HG03558 (cell line): Measurements from ENCODE around the gene PIF1.
"Not testable (repeated sequence)": the region's sequence is repeated elsewhere in the genome, so short reads cannot be mapped to it uniquely, and the experiment has no call there.

Experiments
- ATAC-seq: cut with Tn5 transposase; IDR thresholded peaks from one replicate; pipeline ENCODE4 v1.9.1; 2021; ENCODE audit warnings: moderate number of reproducible peaks; ENCODE audit not compliant: unreplicated experiment; ENCODE audit errors: extremely low read depth

PIF1 gene

GRCh38 chr15:64813075-64813474 lies 12.4 kb downstream of the PIF1 start:
- no peak for ATAC-seq

GRCh38 chr15:64810497-64811326 lies 14.7 kb downstream of the PIF1 start:
- no peak for ATAC-seq

- ATAC-seq = no peak
These were observed 15.6 kb downstream of the PIF1 start for GRCh38 chr15:64809649-64810496.

- no peak for ATAC-seq
These were observed 16.5 kb downstream of the PIF1 start for GRCh38 chr15:64808785-64809453.

- ATAC-seq = no peak
These were observed 17.7 kb downstream of the PIF1 start for GRCh38 chr15:64807751-64808222.

GRCh38 chr15:64807051-64807749 lies 18.2 kb downstream of the PIF1 start:
- no peak for ATAC-seq

GRCh38 chr15:64806509-64806908 lies 18.9 kb downstream of the PIF1 start:
- no peak for ATAC-seq

GRCh38 chr15:64804619-64805018 lies 20.8 kb downstream of the PIF1 start:
- ATAC-seq = no peak

- no peak for ATAC-seq
These were observed 21.9 kb downstream of the PIF1 start for GRCh38 chr15:64803526-64803925.

GRCh38 chr15:64800476-64800875 lies 25.0 kb downstream of the PIF1 start:
- no peak for ATAC-seq

- not testable (repeated sequence) for ATAC-seq
These were observed 26.5 kb downstream of the PIF1 start for GRCh38 chr15:64798905-64799304.

GRCh38 chr15:64795921-64796320 lies 29.5 kb downstream of the PIF1 start:
- not testable (repeated sequence) for ATAC-seq

- not testable (repeated sequence) for ATAC-seq
These were observed 30.1 kb downstream of the PIF1 start for GRCh38 chr15:64795299-64795698.

- no peak for ATAC-seq
These were observed 33.2 kb downstream of the PIF1 start for GRCh38 chr15:64792282-64792681.

GRCh38 chr15:64791401-64791800 lies 34.0 kb downstream of the PIF1 start:
- ATAC-seq = no peak

GRCh38 chr15:64783796-64784195 lies 41.7 kb downstream of the PIF1 start:
- no peak for ATAC-seq

GRCh38 chr15:64782751-64783150 lies 42.7 kb downstream of the PIF1 start:
- ATAC-seq = no peak

- ATAC-seq = no peak
These were observed 44.1 kb downstream of the PIF1 start for GRCh38 chr15:64781299-64781698.

GRCh38 chr15:64780600-64781156 lies 44.8 kb downstream of the PIF1 start:
- ATAC-seq = no peak

GRCh38 chr15:64779630-64780029 lies 45.8 kb downstream of the PIF1 start:
- ATAC-seq = no peak
